Fibroblast of upper back skin (primary cell): ENCODE results near the gene GATAD1.
A peak's percentile ranks its signal among the peaks of the same experiment; 100 is the strongest.
"Not testable (repeated sequence)": the region's sequence is repeated elsewhere in the genome, so short reads cannot be mapped to it uniquely, and the experiment has no call there.

ENCODE experiments used
- DNase-seq: peaks from one replicate; pipeline ENCODE4 v3.0.0-alpha.2; 2013

GATAD1 gene, protein sequence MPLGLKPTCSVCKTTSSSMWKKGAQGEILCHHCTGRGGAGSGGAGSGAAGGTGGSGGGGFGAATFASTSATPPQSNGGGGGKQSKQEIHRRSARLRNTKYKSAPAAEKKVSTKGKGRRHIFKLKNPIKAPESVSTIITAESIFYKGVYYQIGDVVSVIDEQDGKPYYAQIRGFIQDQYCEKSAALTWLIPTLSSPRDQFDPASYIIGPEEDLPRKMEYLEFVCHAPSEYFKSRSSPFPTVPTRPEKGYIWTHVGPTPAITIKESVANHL

DNA sequence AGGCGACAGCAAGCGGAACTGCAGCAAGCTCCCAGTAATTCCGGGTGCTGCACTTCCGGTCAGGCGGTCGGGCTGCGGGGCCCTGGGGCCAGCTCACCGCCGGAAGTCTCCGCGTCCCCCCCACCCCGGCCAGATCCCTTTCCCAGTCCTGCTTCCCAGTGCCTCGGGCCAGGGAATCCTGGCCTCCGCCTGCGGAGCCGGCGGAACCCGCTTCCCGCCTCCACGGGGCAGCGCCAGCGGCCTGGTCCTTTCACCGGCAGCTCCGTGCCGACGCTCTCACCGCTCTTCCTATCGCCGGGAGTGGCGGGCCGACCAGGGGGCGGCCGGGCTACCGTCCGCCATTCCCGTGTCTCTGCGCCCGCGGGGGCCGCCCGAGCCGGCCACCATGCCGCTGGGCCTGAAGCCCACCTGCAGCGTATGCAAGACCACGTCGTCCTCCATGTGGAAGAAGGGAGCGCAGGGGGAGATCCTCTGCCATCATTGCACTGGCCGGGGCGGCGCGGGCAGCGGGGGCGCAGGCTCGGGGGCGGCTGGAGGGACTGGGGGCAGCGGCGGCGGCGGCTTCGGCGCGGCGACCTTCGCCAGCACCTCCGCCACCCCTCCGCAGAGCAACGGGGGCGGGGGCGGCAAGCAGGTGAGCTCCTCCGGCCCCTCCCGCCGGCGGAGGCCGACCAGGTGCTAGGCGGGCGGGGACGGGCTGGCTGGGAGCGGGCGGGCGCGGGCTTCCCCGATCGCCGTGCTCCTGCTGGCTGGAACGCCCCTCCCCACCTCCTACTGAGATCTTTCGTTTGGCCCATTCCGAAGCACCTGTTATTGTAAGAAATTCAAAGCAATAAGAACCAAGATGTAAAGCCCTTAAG is at the start of gene GATAD1:
TSS of gene GATAD1 (plus strand) at position 138 of the 860 bp plus-strand sequence. CDS start at position 386, 248 bp downstream.
- peak; percentile 93 for DNase-seq

DNA sequence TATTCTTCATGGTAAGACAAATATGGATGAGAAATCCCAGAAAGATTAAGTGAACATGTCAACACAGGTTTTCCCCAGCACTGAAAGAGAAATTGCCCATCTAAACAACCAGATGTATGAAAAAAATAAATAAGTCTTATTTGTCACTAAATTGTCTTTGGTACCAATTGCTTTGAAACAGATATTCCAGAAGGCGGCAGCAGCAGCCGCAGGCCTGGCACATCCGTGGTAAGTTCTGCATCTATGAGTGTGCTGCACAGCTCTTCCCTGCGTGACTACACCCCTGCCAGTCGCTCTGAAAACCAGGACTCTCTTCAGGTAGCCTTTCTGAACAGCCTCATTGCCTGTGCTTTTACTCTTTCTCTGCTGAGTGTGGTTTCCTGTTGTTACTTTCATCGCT is 49.7 kb upstream of the GATAD1 start:
- DNase-seq: no peak

DNA sequence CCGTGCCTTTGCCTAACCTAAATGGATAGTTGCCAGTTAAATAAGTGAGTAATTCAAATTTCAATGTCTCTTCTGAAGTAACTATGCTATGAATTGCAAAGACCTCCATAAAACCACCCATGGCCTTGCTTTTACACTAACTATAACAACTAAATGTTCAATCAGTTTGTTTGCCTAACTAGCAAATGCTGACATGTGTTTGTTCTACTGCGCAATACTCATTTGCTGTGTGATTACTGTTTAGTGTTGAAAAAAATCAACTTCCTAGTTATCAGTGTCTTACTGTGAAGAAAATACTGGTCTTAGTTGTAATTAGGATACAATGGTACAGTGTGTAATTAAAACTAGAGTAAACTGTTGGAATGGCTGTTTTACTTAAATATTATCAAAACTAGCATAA is 47.3 kb upstream of the GATAD1 start:
- DNase-seq: no peak

DNA sequence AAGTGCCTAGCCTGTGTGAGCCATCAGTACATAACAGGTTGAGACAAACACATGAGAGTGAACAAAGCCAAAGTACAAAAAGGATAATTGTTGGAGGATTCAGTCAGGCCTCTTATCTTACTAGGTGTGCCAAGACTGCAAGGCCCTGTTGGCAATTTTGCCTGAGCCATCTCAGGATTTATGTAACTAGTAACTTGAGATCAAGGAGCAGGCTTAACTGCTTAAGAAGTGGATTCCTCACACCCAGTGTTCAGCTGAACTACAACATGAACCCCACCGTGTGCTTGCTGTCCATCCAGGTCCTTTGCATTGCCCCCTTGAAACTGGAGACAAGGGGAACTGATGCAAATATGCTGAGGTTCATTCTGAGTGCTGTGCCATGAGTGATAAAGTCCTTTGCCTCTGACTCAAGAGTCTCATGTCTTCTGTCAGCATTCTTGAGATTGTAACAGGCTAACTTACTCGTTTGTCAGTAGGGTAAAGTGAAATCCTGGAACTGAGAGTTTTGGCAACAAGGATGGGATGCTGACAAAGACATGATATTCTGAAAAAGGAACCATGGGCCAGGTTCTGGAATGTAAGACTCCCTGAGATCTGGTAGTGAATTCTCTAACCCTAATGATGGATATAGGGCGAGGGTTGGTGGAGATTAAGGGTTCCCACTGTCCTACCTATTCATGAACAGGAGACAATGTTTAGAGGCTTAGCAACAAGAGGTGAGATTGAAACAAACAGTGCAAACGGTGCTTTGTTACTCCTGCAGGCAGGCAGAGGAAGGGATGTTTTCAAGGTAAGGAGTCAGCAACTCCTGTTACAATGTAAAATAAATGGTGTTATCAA is 44.1 kb upstream of the GATAD1 start:
- peak; percentile 31 for DNase-seq

DNA sequence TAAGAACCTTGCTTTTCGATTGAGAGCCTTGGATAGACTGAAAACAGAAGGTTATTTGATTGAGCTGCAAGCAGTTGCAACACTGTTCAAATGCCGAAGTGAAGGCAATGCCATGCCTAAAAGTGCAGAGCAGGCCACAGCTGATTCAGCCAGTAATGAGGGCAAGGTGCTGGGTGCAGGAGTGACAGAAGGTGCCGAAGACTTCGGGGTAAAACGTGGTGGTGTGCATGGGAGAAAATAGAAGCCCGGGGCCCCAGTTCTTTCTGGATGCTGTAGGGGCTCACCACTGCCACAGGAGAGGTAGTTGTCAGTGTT is 43.6 kb upstream of the GATAD1 start:
- DNase-seq: no peak

DNA sequence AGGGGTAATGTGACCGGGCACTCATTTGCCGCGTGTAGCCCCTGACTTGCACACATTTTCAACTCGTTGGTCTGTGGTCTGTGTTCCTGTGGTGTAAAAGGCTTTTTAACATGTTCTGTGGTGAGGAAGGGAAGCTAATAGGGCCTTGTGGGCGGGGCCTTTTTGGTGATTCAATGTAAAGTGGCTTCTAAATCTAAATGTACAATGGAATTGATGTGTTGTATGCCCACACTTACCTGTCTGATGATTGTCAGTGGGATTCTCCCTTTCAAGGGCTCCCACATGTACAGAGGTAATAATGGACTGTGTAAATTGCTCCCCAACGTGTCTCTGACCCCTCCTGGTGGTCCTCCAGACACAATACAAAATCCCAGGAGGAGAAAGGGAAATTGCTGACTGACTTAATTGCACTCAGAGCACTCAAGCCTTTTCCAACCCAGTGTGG is 43.1 kb upstream of the GATAD1 start:
- DNase-seq: no peak

DNA sequence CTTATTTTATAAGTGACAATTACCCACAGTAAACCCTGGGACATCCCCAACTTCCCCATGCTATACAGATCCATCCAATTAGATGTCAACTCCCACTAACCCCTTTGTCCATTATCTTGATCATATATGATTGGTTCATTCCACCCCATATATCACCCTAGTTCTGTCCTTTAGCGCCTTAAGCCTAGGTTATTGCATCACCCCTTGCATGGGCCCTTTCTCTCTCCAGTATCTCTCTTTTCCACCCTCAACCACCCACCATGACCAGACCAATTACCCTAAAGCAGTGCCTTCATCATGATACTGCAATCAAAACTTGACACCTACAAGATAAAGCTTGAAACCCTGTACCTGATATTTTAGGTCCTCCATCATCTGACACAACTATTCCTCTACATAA is 37.9 kb upstream of the GATAD1 start:
- DNase-seq: no peak

DNA sequence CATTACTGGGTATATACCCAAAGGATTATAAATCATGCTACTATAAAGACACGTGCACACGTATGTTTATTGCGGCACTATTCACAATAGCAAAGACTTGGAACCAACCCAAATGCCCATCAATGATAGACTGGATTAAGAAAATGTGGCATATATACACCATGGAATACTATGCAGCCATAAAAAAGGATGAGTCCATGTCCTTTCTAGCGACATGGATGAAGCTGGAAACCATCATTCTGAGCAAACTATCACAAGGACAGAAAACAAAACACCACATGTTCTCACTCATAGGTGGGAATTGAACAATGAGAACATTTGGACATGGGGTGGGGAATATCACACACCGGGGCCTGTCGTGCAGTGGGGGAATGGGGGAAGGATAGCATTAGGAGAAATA is 37.1 kb upstream of the GATAD1 start:
- not testable (repeated sequence) for DNase-seq

DNA sequence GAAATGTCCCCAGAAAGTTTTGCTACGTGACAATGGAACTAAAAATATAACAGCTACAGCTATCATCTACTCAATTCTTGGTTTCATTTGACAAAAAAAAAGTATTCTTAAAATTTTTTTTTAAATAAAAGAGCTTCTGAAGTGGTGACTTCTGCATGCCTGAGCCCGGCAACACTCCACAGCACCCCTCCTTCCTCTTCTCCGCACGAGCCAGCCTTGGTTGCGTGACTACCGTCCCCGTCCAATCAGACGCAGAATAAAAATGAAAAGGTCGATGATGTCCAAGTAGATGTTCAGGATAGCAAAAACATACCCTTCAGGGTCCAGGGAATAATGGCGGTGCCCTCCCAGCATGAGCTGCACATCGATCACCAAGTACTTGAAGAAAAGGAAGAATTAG is 34.5 kb upstream of the GATAD1 start:
- DNase-seq: no peak

DNA sequence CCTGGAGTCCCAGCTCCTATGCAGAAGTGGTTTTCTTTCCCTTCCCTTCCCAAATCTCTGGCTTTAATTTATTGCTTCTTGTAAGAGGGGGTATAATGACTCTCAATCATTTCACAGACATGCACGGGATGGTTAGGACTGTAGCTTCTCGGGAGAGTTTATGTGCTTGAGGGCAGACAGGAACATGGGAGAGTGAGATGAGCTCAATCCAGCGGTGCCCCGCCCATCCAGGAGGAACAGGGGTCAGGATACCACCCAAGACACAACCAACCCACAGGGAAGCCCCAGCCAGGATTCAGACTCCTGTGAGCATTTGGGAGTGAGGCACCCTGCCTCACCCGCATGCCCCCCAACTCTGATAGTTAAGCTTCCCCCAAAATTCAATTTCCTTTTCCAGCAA is 33.7 kb upstream of the GATAD1 start:
- no peak for DNase-seq

DNA sequence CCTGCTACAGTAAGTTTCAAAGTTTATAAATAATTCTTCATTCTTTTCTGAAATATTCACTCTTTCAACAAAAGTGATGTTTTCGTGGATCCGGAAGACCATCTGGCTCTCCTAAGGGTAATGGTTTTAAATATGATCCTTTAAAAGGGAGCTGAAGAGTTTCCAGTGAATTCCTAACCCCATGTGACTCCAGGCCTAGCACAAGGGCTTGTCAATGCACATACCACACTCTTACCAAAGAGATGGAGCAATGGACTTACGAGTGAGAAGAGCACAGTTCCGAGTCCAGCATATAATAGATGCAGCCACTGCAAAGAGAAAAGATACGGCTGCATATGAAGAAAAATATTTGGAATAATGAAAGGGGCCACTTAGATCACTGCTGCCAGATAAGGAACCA is 32.1 kb upstream of the GATAD1 start:
- DNase-seq: peak; percentile 7

DNA sequence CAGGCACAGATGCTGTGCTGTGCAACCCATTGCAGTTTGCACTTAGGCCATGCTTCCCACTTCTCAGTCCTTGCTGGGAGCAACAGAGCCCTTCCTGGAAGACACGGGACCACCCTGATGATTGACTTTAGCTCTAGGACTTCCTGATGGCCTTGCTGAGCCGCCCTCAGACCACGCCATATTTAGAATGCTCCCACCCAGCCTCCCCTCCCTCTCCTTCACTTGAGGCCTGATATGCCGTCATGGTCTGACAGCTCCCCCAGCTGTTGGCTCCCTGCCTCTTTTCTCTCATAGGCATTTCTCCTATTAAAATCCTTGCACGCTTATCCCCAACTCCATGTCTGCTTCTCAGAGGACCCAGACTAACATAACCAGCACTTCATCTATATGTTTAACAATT is 29.4 kb upstream of the GATAD1 start:
- DNase-seq: no peak

DNA sequence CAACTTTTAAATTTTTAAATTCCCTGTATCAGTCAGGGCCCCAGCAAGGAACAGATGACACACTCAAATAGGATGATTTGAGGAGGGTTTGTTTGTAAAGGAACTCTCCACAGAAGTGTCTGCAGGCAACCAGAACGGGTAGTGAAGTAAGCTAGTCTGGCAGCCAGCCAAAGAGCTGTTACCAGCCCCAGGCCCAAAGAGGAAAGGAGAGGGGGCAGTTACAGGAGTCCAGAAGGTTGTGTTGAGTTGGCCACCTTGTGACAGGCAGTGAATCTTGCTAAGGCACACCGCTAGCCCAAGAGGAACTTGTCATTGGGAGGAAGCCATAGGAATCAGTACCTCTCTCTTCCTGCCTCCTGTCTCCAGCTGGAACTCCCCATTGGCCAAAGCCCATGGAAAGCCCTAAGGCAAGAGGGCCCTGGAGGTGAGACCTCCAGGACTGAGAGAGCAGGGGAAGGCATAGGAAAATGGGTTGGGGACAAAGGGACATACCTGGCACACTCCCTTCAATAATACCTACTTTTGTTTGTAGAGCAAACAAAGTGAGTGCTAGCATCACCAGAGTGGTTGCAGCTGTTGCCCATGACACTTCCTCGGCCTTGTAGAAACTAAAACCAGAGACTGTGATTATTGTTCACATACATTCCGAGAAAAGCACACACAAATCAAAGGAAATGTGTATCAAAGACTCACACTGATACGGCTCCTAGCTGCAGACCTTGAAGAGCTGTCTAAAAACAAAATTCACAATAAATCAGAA is 25.4 kb upstream of the GATAD1 start:
- DNase-seq: no peak

DNA sequence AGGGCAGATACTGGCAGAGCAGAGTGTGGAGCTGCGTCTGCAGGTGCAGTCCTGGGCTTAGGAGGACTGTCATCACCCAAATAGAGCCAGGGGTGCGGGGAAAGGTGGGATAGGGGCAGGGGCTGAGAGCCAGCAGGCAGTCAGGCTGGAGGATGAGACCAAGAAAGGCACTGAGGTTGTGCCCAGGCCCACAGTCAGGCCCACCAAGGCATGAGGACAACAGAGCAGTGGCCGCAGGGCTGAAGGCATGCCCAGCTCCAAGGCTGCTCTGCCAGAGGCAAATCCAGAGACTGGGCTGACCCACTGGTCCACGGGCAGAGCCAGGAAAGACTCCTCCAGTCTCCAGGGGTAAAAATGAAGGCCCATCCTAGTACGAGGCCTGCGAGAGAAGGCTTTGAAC is 24.4 kb upstream of the GATAD1 start:
- no peak for DNase-seq

DNA sequence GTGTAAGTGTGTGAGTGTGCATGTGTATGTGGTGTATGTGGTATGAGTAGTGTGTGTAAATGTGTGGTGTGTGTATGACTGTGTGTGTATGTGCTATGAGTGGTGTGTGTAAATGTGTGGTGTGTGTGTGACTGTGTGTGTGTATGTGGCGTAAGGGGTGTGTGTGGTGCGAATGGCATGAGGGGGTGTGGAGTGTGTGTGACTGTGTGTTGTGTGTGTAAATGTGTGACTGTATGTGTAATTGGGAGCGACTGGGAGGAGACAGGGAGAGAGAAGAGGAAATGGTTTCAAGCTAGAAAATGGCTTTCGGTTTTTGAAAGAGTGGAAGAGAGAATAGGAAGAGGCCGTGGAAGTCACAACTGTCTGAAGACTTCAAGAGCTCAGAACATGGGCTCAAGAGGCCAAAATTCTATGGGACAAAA is 23.6 kb upstream of the GATAD1 start:
- no peak for DNase-seq

DNA sequence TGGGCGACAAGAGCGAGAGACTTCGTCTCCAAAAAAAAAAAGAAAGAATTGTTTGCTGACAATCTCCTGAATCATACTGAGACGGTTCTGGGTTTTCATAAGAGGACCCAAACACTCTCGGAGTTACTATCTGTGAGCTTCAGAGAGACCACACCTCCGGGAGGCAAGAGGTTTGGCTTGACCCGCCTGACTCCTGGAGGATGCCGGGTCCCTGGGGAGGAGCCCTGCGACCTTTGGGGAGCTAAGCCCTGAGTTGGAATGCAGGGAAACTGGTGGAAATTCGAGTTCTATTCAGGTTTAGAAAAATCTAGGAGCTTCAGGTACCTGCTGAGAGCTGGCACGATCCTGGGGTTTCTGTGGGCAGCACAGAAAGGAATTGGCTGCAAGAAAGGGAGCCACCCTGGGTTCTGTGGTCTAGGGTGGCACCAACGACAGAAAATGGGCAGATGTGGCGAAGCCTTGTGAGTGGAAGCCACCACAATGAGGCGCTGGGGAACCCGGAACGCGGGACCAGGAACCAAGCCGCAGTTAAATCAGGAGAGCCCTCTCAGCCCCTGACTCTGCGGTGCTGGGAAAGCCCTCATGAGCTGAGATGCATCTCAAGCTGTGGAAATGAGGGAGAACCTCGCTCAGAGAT is 21.9 kb upstream of the GATAD1 start:
- DNase-seq: no peak

DNA sequence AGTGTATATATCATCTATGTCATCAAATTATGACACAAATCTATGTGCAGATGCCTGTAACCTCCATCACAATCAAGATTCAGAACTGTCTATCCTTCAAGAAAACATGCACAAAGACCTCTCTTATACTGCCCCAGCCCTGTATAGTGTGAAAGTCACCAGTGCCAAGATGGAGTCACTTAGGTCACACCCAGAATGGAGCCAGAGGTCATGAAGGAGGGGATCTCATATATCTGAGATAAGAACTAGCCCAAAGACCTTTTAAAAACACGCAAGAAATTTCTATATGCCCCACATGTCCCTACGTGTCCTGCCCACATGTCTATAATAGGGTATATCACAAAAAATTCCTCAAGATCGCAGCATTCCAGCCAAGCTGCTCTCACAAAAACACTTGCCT is 20.1 kb upstream of the GATAD1 start:
- DNase-seq: no peak

DNA sequence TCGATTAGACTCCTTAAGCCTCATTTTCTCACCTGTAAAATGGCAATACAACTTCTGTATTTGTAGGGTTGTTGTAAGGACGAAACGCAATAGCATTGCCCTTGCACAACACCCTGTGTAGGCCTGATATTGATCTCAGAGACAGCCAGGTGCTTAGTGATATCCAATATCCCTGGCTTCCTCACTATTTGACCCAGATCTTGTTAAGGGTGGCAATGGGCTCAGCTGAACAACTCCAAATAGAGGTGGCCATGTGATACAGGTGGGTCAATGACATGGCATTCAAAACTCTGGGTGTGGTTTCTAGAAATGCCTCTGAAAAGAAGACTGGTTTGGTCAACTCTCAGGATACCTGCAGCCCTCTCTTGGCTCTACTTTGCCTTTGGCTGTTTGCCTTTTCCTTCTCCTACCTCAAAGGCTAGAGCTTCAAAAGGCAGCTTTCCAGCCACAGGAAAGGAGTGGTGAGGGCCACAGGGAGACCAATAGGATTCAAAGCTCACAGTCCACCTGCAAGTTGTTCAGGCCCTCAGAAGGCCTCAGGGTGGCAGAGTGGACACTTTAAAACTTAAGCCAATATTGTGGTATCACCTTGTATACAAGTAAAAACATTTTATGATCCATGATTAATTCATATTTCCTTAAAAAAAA is 14.9 kb upstream of the GATAD1 start:
- DNase-seq: no peak

DNA sequence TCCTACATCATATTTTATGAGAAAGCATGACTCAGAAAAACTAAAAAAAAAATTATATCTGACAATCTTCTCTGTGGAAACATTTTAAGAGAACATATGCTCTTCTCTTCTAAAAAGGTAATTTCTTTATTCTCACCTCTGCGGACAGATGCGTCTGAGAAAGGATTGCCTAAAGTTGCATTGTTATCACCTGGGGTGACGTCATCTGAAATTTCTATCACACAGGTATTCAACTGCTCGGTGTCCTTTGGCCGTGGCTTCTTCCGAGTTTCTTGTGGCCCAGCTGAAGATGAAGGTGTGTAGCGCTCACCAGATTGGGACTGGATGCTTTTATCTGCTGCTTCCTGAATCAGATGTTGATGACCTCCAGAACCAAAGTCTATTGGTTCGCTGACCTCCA is 14.3 kb upstream of the GATAD1 start:
- DNase-seq: no peak

DNA sequence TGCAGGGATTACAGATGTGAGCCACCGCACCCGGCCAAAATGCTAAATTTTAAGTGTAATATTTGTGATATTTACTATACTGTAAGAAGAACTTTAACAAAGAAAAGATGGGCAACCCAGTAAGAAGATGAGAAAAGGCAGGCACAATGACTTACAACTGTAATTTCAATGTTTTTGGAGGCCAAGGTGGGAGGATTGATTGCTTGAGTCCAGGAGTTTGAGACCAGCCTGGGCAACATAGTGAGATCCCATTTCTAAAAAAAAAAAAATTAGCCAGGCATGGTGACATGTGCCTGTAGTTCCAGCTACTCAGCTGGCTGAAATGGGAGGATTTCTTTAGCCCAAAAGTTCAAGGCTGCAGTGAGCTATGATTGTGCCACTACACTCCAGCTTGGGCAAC is 11.7 kb upstream of the GATAD1 start:
- no peak for DNase-seq

DNA sequence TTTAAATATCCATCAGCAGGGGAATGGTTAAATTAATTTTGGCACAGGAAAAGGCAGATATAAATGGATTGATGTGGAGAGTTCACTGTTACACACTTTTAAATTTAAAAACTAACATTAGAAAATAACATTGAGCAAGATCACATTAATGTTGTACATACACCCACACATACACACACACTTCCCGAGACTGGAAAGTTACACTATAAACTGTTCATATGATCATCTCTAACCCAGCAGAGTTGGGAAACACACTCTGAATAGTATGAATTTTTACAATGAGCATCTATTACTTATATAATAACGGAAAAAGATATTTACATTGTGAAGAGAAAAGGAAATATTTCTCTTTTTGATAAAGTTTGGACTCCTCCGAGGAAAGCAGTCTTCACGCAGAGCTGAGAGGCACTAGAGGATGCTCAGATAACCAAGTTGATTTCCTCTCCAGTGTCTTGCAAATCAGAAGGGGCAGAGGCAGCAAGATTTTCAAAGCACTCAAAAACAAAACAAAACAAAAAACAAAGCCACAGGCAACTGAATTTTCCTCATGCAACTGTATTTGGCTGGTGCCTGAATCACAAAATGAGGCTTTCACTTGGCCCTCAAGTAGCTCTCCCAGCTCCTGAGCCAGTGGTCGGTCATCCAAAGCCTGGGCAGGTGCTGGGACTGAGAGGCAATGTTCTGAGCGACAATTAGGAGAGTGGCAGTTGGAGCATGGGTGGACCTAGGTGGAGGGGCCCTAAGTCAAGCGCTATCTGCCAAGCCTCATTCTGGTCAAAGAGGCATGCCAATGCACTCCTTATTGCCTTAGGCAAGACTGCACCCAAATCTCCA is 10.5 kb upstream of the GATAD1 start:
- no peak for DNase-seq
